ENCODE measurements around the gene GFER.

The GFER gene

GRCh38 chr16:2036200-2036966 lies 52.4 kb downstream of the GFER start:
- peaks cover 66% of the 10 kb centered on the region for H3K4me1 ChIP-seq (ENCODE audit: insufficient read depth, low read length)
- no peak overlapping the region for H3K4me3 ChIP-seq (ENCODE audit: low read depth in 1 of 2, low read length in 2 of 2)
- no peak overlapping the region for H3K9ac ChIP-seq (ENCODE audit: low read length)
- no peaks in the 10 kb centered on the region for H3K9me3 ChIP-seq (ENCODE audit: low read length)
- no peaks in the 10 kb centered on the region for H3K27me3 ChIP-seq (ENCODE audit: control insufficient read depth in 1 of 2, insufficient read depth in 2 of 2, low read length in 2 of 2)
- peak overlapping the region; percentile 64 for H3K27ac ChIP-seq (ENCODE audit: low read depth, low read length)
- H3K36me3 ChIP-seq (ENCODE audit: insufficient read depth, low read length), result no peaks in the 10 kb centered on the region

- Histone ChIP-seq H3K27ac (ENCODE audit: low read depth, low read length) (no peak overlapping the region), H3K9me3 (ENCODE audit: low read length) (no peaks in the 10 kb centered on the region), H3K27me3 (ENCODE audit: control insufficient read depth in 1 of 2, insufficient read depth in 2 of 2, low read length in 2 of 2) (no peaks in the 10 kb centered on the region), H3K4me1 (ENCODE audit: insufficient read depth, low read length) (peaks cover 66% of the 10 kb centered on the region), H3K36me3 (ENCODE audit: insufficient read depth, low read length) (no peaks in the 10 kb centered on the region), H3K9ac (ENCODE audit: low read length) (no peak overlapping the region), H3K4me3 (ENCODE audit: low read depth in 1 of 2, low read length in 2 of 2) (no peak overlapping the region)
Observed at GRCh38 chr16:2037115-2037514, 53.1 kb downstream of the GFER start.
